ENCODE measurements around the gene IL10.
A peak's percentile ranks its signal among the peaks of the same experiment; 100 is the strongest.

The IL10 gene

GRCh38 chr1:206735553-206736031 lies 36.7 kb downstream of the IL10 start:
- Histone ChIP-seq H3K27ac (no peak overlapping the region), H3K27me3 (replicated peaks) (no peaks in the 10 kb centered on the region), H3K36me3 (replicated peaks) (peaks cover 36% of the 10 kb centered on the region), H3K4me3 (ENCODE audit: low read depth, low read length) (no peak overlapping the region)
- in situ Hi-C loops (cut with HindIII; ENCODE audit: low pct_ligation_motif_present, low sequenced_read_pairs) = no loop called here
- DNase-seq = peak; percentile 50
- no peak for TF ChIP-seq CTCF (IDR thresholded peaks at IDR 0.05; ENCODE audit: low read depth, low read length, missing control alignments)

- in situ Hi-C loops (cut with HindIII; ENCODE audit: low pct_ligation_motif_present, low sequenced_read_pairs) = no loop called here
- no peaks in the 10 kb centered on the region for H3K27me3 ChIP-seq (replicated peaks)
- no peak overlapping the region for H3K4me3 ChIP-seq (ENCODE audit: low read depth, low read length)
- H3K27ac ChIP-seq = no peak overlapping the region
- no peak for DNase-seq
- peak; percentile 90 for TF ChIP-seq CTCF (IDR thresholded peaks at IDR 0.05; ENCODE audit: low read depth, low read length, missing control alignments)
- H3K36me3 ChIP-seq (replicated peaks) = peaks cover 45% of the 10 kb centered on the region
Measured at GRCh38 chr1:206734499-206735142, 37.7 kb downstream of the IL10 start.

- Histone ChIP-seq H3K27me3 (replicated peaks) (no peaks in the 10 kb centered on the region), H3K4me3 (ENCODE audit: low read depth, low read length) (no peak overlapping the region), H3K36me3 (replicated peaks) (peaks cover 50% of the 10 kb centered on the region), H3K27ac (no peak overlapping the region)
- in situ Hi-C loops (cut with HindIII; ENCODE audit: low pct_ligation_motif_present, low sequenced_read_pairs) = no loop called here
- no peak for DNase-seq
- TF ChIP-seq CTCF (IDR thresholded peaks at IDR 0.05; ENCODE audit: low read depth, low read length, missing control alignments) = no peak
Measured at GRCh38 chr1:206732992-206733391, 39.3 kb downstream of the IL10 start.

- no peaks in the 10 kb centered on the region for H3K27me3 ChIP-seq (replicated peaks)
- TF ChIP-seq CTCF (IDR thresholded peaks at IDR 0.05; ENCODE audit: low read depth, low read length, missing control alignments) = no peak
- no peak overlapping the region for H3K27ac ChIP-seq
- in situ Hi-C loops (cut with HindIII; ENCODE audit: low pct_ligation_motif_present, low sequenced_read_pairs) = no loop called here
- peaks cover 50% of the 10 kb centered on the region for H3K36me3 ChIP-seq (replicated peaks)
- DNase-seq = no peak
- no peak overlapping the region for H3K4me3 ChIP-seq (ENCODE audit: low read depth, low read length)
Measured at GRCh38 chr1:206732508-206732907, 39.8 kb downstream of the IL10 start.

GRCh38 chr1:206729507-206729906 lies 42.8 kb downstream of the IL10 start:
- DNase-seq = no peak
- TF ChIP-seq CTCF (IDR thresholded peaks at IDR 0.05; ENCODE audit: low read depth, low read length, missing control alignments) = no peak
- H3K27me3 ChIP-seq (replicated peaks) = no peaks in the 10 kb centered on the region
- in situ Hi-C loops (cut with HindIII; ENCODE audit: low pct_ligation_motif_present, low sequenced_read_pairs) = no loop called here
- no peak overlapping the region for H3K4me3 ChIP-seq (ENCODE audit: low read depth, low read length)
- no peak overlapping the region for H3K27ac ChIP-seq
- H3K36me3 ChIP-seq (replicated peaks) = peaks cover 46% of the 10 kb centered on the region

GRCh38 chr1:206729050-206729449 lies 43.2 kb downstream of the IL10 start:
- Histone ChIP-seq H3K27ac (no peak overlapping the region), H3K4me3 (ENCODE audit: low read depth, low read length) (no peak overlapping the region), H3K36me3 (replicated peaks) (peaks cover 46% of the 10 kb centered on the region), H3K27me3 (replicated peaks) (no peaks in the 10 kb centered on the region)
- TF ChIP-seq CTCF (IDR thresholded peaks at IDR 0.05; ENCODE audit: low read depth, low read length, missing control alignments) = no peak
- no peak for DNase-seq
- in situ Hi-C loops (cut with HindIII; ENCODE audit: low pct_ligation_motif_present, low sequenced_read_pairs) = no loop called here
